SK-N-MC (cell line): ENCODE measurements around the gene FANCC.

Experiments used
- DNase-seq: peaks from one replicate; pipeline ENCODE4 v3.0.0-alpha.2; 2011; ENCODE audit warnings: low read depth, low spot score
- H3K27ac ChIP-seq: fragments of 200-600 bp; sonication (generic); 2 replicates; pipeline ENCODE4 v1.5.1; 2016; ENCODE audit warnings: mixed run types
- H3K36me3 ChIP-seq: fragments of 200-600 bp; sonication (generic); 2 replicates; pipeline ENCODE4 v1.6.1; 2017; ENCODE audit warnings: antibody characterized with exemption, low read length, mixed read lengths; ENCODE audit not compliant: insufficient read depth
- H3K4me3 ChIP-seq: fragments of 200-600 bp; sonication (generic); 2 replicates; pipeline ENCODE4 v1.5.1; 2016
- H3K9ac ChIP-seq: fragments of 200-600 bp; sonication (generic); 2 replicates; pipeline ENCODE4 v1.8.0; 2017; ENCODE audit warnings: mixed run types, mixed read lengths; ENCODE audit not compliant: insufficient read length
- H3K9me3 ChIP-seq: fragments of 200-600 bp; sonication (generic); 2 replicates; pipeline ENCODE4 v1.6.1; 2017; ENCODE audit warnings: low read depth, mild to moderate bottlenecking, antibody characterized with exemption, low read length, moderate library complexity, mixed read lengths
- EZH2 ChIP-seq: fragments of 200-600 bp; sonication (generic); IDR thresholded peaks from one replicate; pipeline ENCODE4 v1.6.1; 2017; ENCODE audit warnings: antibody characterized with exemption
- FOXP2 ChIP-seq: optimal IDR thresholded peaks from 2 replicates; pipeline ENCODE3; 2011; ENCODE audit warnings: mild to moderate bottlenecking, moderate library complexity; ENCODE audit not compliant: insufficient read depth; ENCODE audit errors: extremely low read length, control extremely low read depth
- POLR2AphosphoS5 ChIP-seq: IDR thresholded peaks from 2 replicates; pipeline ENCODE4 v1.6.1; 2012; ENCODE audit warnings: mild to moderate bottlenecking, low read depth, low read length, borderline replicate concordance

The FANCC gene

GRCh38 chr9:95171596-95171995 lies 145.9 kb downstream of the FANCC start:
- peaks cover 15% of the 10 kb centered on the region for H3K36me3 ChIP-seq
- H3K9me3 ChIP-seq: no peaks in the 10 kb centered on the region
- TF ChIP-seq POLR2AphosphoS5 (no peak), EZH2 (no peak), FOXP2 (no peak)
- no peak for DNase-seq
- H3K27ac ChIP-seq: peak overlapping the region; percentile 26; the same call in 1 of the 2 replicates
- H3K4me3 ChIP-seq: no peak overlapping the region
- H3K9ac ChIP-seq: no peak overlapping the region

- Histone ChIP-seq H3K4me3 (0 out of 2 replicates have a peak overlapping the region, but pooled peaks have one; percentile 11), H3K9me3 (no peaks in the 10 kb centered on the region), H3K36me3 (peaks cover 20% of the 10 kb centered on the region), H3K27ac (peak overlapping the region; percentile 26; the same call in 1 of the 2 replicates), H3K9ac (peak overlapping the region; percentile 16)
- no peak for TF ChIP-seq FOXP2
- TF ChIP-seq EZH2: no peak
- no peak for TF ChIP-seq POLR2AphosphoS5
- no peak for DNase-seq
Observed at GRCh38 chr9:95171001-95171400, 146.5 kb downstream of the FANCC start.

GRCh38 chr9:95167998-95168397 lies 149.5 kb downstream of the FANCC start:
- TF ChIP-seq FOXP2: no peak
- no peak for TF ChIP-seq POLR2AphosphoS5
- no peak for TF ChIP-seq EZH2

DNA sequence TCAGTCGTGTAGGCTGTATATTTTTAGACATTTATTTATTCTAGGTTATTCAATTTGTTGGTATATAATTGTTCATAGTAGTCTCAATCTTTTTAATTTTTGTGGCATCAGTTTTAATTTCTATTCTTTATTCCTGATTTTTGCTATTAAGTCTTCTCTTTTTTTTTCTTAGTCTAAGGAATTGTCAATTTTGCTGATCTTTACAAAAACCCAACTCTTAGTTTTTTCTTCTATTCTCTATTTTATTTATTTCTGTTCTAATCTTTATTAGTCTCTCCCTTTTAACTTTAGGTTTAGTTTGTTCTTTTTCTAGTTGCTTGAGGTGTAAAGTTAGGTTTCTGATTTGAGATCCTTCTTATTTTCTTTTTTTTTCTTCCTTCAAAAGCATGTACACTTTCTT lies 152.5 kb downstream of the FANCC start:
- TF ChIP-seq EZH2 (no peak), FOXP2 (no peak), POLR2AphosphoS5 (no peak)
- Histone ChIP-seq H3K9ac (no peak overlapping the region), H3K4me3 (no peak overlapping the region), H3K9me3 (no peaks in the 10 kb centered on the region; the same call in 1 of the 2 replicates), H3K36me3 (peaks cover 27% of the 10 kb centered on the region), H3K27ac (no peak overlapping the region)
- DNase-seq: no peak

More at GRCh38 chr9:95167998-95168397, 149.5 kb downstream of the FANCC start:
- peaks cover 25% of the 10 kb centered on the region for H3K36me3 ChIP-seq
- no peak overlapping the region for H3K27ac ChIP-seq
- DNase-seq: peak; percentile 72
- H3K9me3 ChIP-seq: no peaks in the 10 kb centered on the region
- no peak overlapping the region for H3K4me3 ChIP-seq
- no peak overlapping the region for H3K9ac ChIP-seq

DNA sequence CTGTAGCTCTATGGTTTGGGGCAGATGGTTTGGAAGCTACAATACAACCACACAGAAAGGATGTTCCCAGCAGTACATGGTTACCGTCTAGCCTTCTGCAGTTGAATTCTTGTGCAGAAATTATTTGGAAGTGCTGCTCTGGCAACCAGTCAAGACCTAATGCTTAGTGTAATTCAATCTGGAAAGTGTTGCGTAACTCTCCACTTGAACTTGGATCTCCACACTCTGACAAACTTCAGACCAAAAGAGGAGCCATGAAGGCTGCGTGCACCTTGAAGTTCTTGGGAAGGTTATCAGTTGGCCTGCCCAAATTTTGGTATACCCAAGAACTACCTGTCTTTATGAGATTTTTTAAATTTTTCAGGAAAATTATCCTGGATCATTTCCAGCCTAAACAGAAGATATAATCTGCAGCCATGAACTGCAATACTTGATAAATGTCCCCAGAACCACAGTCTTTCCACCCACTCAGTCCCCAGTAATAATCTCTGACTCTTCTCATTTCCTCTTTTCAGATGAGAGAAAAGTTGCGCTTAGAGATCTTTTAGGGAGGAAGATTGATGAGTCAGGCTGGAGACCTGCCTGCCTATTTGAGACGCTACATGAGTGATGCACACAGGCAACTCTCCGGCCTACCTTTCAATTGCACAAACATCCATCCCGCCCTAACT lies 159.9 kb downstream of the FANCC start:
- H3K9ac ChIP-seq: no peak overlapping the region
- H3K36me3 ChIP-seq: no peaks in the 10 kb centered on the region; the same call in 1 of the 2 replicates
- H3K27ac ChIP-seq: peak overlapping the region; percentile 43; the same call in 1 of the 2 replicates
- peak overlapping the region; percentile 20; the same call in 1 of the 2 replicates for H3K4me3 ChIP-seq
- no peak for TF ChIP-seq POLR2AphosphoS5
- no peak for TF ChIP-seq FOXP2
- no peak for TF ChIP-seq EZH2
- H3K9me3 ChIP-seq: no peaks in the 10 kb centered on the region
- peak; percentile 90 for DNase-seq

DNA sequence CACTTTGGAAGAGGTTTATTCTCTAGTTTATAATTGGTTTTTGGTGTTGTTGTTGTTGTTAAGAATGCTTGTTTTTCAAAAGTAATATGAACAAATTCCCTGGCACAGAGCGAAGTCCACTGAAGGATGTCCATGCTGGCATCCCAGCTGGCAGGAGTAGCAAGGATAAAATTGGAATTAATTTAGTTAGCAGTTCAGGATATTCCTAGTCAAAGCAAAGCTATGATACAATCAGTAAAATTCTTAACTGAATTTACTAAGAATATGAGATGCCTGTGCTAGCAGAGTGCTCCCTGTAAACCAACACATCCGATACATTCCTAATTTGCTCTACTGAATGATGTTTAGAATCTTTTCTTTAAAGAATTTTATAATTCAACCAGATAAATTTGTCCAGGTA lies 161.4 kb downstream of the FANCC start:
- Histone ChIP-seq H3K4me3 (no peak overlapping the region), H3K9me3 (no peaks in the 10 kb centered on the region), H3K27ac (no peak overlapping the region), H3K9ac (no peak overlapping the region), H3K36me3 (no peaks in the 10 kb centered on the region; the same call in 1 of the 2 replicates)
- DNase-seq: no peak
- TF ChIP-seq FOXP2: no peak
- no peak for TF ChIP-seq POLR2AphosphoS5
- TF ChIP-seq EZH2: no peak

DNA sequence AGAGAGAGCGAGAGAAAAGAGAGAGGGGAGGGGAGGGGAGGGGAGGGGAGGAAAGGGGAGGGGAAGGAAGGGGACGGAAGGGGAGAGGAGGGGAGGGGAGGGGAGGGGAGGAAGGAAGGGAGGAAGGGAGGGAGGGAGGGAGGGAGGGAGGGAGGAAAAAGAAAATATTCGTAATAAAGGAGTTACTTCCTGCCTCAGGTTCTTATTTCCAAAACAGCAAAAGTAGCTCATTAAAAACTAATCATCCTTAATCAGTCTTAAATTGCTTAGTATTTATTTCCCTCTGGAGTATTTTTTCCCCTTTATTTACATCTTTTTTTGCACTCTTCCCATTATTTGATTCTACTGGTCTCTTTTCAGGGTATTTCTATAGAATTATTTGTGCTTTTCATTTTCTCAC lies 162.3 kb downstream of the FANCC start:
- Histone ChIP-seq H3K9me3 (no peaks in the 10 kb centered on the region), H3K36me3 (no peaks in the 10 kb centered on the region), H3K9ac (no peak overlapping the region), H3K27ac (no peak overlapping the region), H3K4me3 (no peak overlapping the region)
- no peak for DNase-seq
- TF ChIP-seq POLR2AphosphoS5 (no peak), EZH2 (no peak), FOXP2 (no peak)

GRCh38 chr9:95150903-95151302 lies 166.6 kb downstream of the FANCC start:
- Histone ChIP-seq H3K9ac (no peak overlapping the region), H3K36me3 (no peaks in the 10 kb centered on the region), H3K4me3 (no peak overlapping the region), H3K27ac (no peak overlapping the region), H3K9me3 (no peaks in the 10 kb centered on the region)
- no peak for DNase-seq
- TF ChIP-seq EZH2: no peak
- TF ChIP-seq POLR2AphosphoS5: no peak
- TF ChIP-seq FOXP2: no peak

DNA sequence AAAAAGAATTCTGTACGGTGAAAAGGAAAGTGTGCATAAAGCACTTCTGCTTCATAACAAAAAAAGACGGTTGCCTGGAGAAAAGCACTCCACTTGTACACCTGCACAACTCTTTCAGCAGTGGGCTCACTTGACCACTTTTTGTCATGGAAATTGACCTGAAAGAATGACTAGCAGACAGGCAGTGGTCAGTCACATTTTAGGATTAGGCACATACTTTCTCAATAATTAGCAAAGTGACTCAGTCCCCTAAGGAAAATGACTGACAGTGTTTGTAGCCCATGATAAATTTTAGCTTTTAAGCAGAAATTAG lies 169.3 kb downstream of the FANCC start:
- H3K9ac ChIP-seq: no peak overlapping the region
- H3K9me3 ChIP-seq: no peaks in the 10 kb centered on the region
- H3K4me3 ChIP-seq: no peak overlapping the region
- TF ChIP-seq EZH2: no peak
- no peak for TF ChIP-seq POLR2AphosphoS5
- no peak for TF ChIP-seq FOXP2
- H3K27ac ChIP-seq: no peak overlapping the region
- no peak for DNase-seq
- no peaks in the 10 kb centered on the region for H3K36me3 ChIP-seq
